GM12864 (cell line): ENCODE measurements around the gene SYNPO2.

Experiments used
- DNase-seq: peaks from one replicate; pipeline ENCODE4 v3.0.0-alpha.2; 2011; ENCODE audit warnings: low read depth
- H3K4me3 ChIP-seq: 2 replicates; pipeline ENCODE4 v1.5.1; 2011; ENCODE audit warnings: mild to moderate bottlenecking, low read depth, low read length, control low read depth
- TF ChIP-seq, protein P1 (sequence below): IDR thresholded peaks from 2 replicates; pipeline ENCODE4 v1.5.1; 2011; ENCODE audit warnings: low read depth, mild to moderate bottlenecking, moderate library complexity, low read length, control low read depth, inconsistent platforms; ENCODE audit errors: missing control alignments

Gene SYNPO2

DNA sequence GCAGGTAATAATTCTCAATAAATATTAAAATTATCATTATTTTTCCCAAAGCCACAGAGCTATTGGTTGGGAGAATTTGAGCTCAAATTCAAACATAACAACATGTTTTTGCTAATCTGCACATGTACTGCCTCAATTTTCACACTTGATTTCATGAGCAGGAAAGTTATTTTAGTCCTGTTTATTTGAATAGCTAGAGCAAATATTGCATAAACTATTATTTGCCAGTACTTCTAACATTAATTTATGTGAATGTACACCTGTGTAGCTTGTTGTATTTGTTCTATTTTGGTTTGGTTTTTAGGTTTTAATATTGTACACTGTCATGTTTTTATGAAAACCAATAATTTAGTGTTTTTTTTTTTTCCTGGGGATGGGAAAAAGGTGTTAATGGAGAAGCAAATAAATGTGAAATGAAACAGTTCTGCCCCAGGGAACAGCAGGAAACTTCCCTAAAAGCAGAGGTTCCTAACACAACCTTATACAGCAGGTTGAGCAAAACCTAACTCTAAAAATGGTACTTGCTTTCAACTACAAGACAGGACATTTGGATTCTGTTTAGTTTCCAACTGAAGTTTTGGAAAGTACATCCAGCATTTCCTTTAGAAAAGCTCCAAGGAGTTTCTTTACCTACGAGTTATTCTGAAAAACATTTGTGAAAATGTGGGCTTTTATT is 99.4 kb downstream of the SYNPO2 start:
- DNase-seq = no peak
- TF ChIP-seq, protein P1, sequence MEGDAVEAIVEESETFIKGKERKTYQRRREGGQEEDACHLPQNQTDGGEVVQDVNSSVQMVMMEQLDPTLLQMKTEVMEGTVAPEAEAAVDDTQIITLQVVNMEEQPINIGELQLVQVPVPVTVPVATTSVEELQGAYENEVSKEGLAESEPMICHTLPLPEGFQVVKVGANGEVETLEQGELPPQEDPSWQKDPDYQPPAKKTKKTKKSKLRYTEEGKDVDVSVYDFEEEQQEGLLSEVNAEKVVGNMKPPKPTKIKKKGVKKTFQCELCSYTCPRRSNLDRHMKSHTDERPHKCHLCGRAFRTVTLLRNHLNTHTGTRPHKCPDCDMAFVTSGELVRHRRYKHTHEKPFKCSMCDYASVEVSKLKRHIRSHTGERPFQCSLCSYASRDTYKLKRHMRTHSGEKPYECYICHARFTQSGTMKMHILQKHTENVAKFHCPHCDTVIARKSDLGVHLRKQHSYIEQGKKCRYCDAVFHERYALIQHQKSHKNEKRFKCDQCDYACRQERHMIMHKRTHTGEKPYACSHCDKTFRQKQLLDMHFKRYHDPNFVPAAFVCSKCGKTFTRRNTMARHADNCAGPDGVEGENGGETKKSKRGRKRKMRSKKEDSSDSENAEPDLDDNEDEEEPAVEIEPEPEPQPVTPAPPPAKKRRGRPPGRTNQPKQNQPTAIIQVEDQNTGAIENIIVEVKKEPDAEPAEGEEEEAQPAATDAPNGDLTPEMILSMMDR = no peak

DNA sequence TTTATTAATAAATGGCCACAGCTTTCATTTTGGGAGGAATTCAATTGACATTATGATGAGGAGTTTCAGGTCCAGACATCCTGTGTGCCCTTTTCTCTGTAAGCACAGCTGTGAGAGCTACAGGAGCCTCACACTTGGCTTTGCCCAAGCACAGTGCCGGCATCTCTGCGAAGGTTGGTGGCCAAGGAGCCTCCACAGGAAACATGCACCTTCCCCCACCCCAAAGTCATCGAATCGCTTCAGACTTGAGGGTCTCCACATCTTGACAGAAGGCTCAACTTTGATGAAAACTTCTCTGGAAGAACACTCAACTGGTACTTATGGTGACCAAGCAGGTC is 100.0 kb downstream of the SYNPO2 start:
- no peak for DNase-seq
- H3K4me3 ChIP-seq = no peak overlapping the region
- TF ChIP-seq, protein P1 = no peak

More for the DNA sequence above, 99.4 kb downstream of the SYNPO2 start:
- H3K4me3 ChIP-seq = no peak overlapping the region

DNA sequence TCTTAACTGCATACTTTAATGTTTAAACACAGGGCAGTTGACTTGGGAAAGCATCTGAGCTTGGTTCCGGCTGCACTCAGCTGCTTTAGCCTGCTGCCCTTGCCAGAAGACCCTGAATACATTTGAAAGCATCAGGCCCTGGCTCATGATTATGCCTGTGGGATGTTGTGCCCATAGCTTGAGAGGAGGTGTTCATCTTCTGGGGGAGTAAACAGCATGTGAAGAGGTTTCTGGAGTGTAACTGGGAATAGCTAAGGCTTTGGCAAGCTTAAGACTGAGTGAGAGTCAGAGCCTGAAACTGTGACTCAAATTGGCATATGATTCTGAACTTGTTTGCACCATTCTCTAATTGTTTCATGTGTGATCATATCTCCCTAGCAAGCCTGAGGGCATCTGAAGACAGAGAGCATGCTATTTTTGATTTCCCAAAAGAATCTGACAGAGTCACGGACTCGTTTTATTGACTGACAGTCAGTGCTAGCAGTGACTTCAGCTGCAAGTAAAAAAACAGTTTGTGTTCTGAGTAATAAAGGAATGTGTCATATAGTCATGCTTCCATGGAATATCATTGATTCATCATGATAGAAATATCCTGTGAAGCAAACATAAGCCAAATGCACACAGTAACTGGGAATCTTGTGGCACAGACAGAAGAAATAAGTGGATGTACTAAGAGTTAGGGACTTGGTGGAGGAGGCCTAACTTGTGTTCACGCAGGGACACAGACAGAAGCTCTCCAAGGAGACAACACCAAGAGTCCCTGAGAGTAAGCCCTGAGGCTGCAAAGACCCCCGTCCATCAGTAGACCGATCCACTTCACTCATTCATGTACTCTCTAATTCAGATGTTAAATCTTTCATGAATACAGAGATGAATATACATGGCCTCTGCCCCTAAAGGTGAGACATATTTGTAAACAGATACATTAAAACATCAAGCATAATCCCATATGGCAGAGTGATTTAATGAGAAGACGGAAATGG is 100.7 kb downstream of the SYNPO2 start:
- TF ChIP-seq, protein P1 = no peak
- DNase-seq = no peak
- no peak overlapping the region for H3K4me3 ChIP-seq

DNA sequence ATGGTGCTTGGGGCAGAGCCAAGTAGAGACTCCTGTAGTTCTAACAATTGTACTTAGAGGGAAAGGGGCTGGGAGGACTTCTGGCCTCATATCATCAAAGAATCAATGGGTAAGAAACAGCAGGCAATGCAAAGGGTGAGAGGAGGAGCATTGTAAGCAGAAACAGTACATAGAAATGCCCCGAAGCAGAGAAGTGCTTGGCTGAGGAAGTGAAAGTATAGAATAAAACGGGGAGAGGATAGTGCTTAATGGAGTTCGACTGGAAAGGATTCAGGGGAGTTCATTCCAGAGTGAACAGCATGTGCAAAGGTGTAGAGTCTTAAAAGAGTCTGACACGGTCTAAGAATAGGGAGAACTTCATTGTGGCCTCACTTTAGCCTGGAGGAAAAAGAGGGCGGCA is 103.0 kb downstream of the SYNPO2 start:
- H3K4me3 ChIP-seq = no peak overlapping the region
- no peak for DNase-seq
- TF ChIP-seq, protein P1 = no peak

DNA sequence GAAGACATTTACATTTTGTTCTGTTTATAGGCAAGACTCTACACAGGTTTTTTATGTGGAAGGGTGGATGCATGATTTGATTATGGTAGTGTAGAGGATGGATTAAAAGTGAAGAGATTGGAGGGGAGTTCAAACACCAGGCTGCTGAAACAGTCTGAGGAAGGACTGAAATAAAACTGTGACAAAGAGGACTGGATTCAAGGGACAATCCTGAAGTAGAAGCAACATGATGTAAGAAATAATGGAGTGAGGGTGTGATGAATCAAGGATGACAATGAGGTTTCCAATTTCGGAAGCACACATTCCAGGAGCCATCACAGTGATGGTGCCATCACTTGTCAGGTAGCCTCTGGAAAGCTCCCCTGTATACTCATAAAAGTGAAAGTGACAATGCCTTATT is 103.5 kb downstream of the SYNPO2 start:
- no peak overlapping the region for H3K4me3 ChIP-seq
- TF ChIP-seq, protein P1 = no peak
- no peak for DNase-seq

DNA sequence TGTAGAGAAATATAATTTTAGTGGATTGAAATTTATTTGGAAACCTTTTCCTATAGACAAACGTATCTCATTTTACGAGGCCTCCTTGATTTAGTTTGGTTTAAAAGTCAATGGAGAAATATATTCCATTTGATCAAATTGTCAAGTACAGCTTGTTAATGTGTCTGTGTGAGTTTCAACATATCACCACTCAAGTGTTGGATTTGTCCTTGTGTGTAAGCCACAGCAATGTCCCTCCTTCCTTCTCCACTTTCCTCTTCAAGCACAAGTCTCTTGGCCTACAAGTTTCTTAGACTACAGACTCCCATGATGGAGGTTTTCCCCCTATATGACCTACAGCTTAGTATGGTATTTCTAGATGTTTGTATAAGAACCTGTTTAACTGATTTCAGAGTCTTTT is 104.7 kb downstream of the SYNPO2 start:
- DNase-seq = no peak
- TF ChIP-seq, protein P1 = no peak
- H3K4me3 ChIP-seq = no peak overlapping the region

DNA sequence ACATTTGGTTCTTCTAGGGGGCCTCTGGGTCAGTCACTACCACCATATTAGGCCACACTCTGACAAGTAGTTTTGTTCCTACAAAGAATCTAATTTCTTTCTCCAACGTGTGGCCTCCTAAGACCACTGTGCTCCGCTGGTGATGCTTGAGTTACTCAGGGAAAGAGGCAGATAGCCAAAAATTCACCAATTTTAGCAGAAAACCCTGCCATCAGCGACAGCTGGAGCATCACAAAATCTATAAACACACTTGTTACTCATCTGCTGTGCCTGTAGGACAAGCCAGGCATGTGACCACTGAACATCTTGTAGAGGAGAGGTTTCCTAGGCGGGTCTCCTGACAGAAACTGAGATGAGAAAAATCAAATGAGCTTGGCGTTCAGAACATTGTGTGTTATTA is 105.4 kb downstream of the SYNPO2 start:
- no peak overlapping the region for H3K4me3 ChIP-seq
- no peak for DNase-seq
- TF ChIP-seq, protein P1 = no peak
